GM23338 (cell line): Measurements from ENCODE around the gene TRA2A. TPM values are rescaled to one million over a fixed set of nuclear protein-coding genes. Genes with fewer than 3 reads are reported as not detected.

Source experiments
- ATAC-seq: fragments of 200-7000 bp; cut with Tn5 transposase; 3 replicates; pipeline ENCODE4 v1.9.1; 2020
- DNase-seq: peaks from one replicate; pipeline ENCODE4 v3.0.0-alpha.2; 2015; ENCODE audit warnings: low spot score
- H2AFZ ChIP-seq: fragments of 200-600 bp; sonication (generic); 2 replicates; pipeline ENCODE4 v1.8.0; 2016; ENCODE audit warnings: antibody characterized with exemption, mild to moderate bottlenecking, moderate library complexity
- H3F3A ChIP-seq: fragments of 200-600 bp; sonication (generic); replicated peaks from 2 replicates; pipeline ENCODE4 v1.8.0; 2017; ENCODE audit warnings: antibody characterized with exemption, mixed run types, low read depth
- H3K27ac ChIP-seq: fragments of 200-600 bp; sonication (generic); 2 replicates; pipeline ENCODE4 v1.6.1; 2016; ENCODE audit warnings: low read depth
- H3K27me3 ChIP-seq: fragments of 200-600 bp; sonication (generic); 2 replicates; pipeline ENCODE4 v1.8.0; 2016; ENCODE audit warnings: mild to moderate bottlenecking, mixed run types, moderate library complexity; ENCODE audit not compliant: insufficient read depth
- H3K36me3 ChIP-seq: fragments of 200-600 bp; sonication (generic); 2 replicates; pipeline ENCODE4 v1.8.0; 2016; ENCODE audit warnings: mild to moderate bottlenecking; ENCODE audit not compliant: insufficient read depth
- H3K4me1 ChIP-seq: fragments of 200-600 bp; sonication (generic); 2 replicates; pipeline ENCODE4 v1.8.0; 2016; ENCODE audit warnings: mild to moderate bottlenecking, moderate library complexity; ENCODE audit not compliant: insufficient read depth
- H3K4me2 ChIP-seq: fragments of 200-600 bp; sonication (generic); 2 replicates; pipeline ENCODE4 v1.7.1; 2017; ENCODE audit warnings: mixed run types
- H3K4me3 ChIP-seq: fragments of 200-600 bp; sonication (generic); 2 replicates; pipeline ENCODE4 v1.6.1; 2016; ENCODE audit warnings: mixed run types
- H3K79me2 ChIP-seq: fragments of 200-600 bp; sonication (generic); replicated peaks from 2 replicates; pipeline ENCODE4 v1.8.0; 2017; ENCODE audit warnings: mild to moderate bottlenecking; ENCODE audit not compliant: insufficient read depth
- H3K9me2 ChIP-seq: fragments of 200-600 bp; sonication (generic); 2 replicates; pipeline ENCODE4 v1.8.0; 2017; ENCODE audit not compliant: insufficient read depth
- H4K20me1 ChIP-seq: fragments of 200-600 bp; sonication (generic); replicated peaks from 2 replicates; pipeline ENCODE4 v1.8.0; 2017; ENCODE audit warnings: mild to moderate bottlenecking; ENCODE audit not compliant: insufficient read depth
- H3K27ac Mint-ChIP-seq: 2 replicates; pipeline ENCODE4 v1.8.0; 2020; ENCODE audit warnings: inconsistent platforms, mild to moderate bottlenecking, moderate library complexity, mixed read lengths
- H3K27me3 Mint-ChIP-seq: 3 replicates; pipeline ENCODE4 v1.8.0; 2022; ENCODE audit warnings: low read depth, mild to moderate bottlenecking, moderate library complexity, mixed read lengths, inconsistent platforms; ENCODE audit not compliant: insufficient read depth, poor library complexity
- H3K36me3 Mint-ChIP-seq: 3 replicates; pipeline ENCODE4 v1.8.0; 2021; ENCODE audit warnings: low read depth, mild to moderate bottlenecking, inconsistent platforms, moderate library complexity, mixed read lengths
- H3K4me1 Mint-ChIP-seq: 3 replicates; pipeline ENCODE4 v1.8.0; 2020; ENCODE audit warnings: mild to moderate bottlenecking, inconsistent platforms, mixed read lengths
- H3K4me3 Mint-ChIP-seq: 3 replicates; pipeline ENCODE4 v1.8.0; 2021; ENCODE audit warnings: moderate library complexity, mild to moderate bottlenecking, inconsistent platforms, mixed read lengths
- H3K9me3 Mint-ChIP-seq: 3 replicates; pipeline ENCODE4 v1.8.0; 2020; ENCODE audit warnings: moderate library complexity, mild to moderate bottlenecking, inconsistent platforms, mixed read lengths
- CREB1 ChIP-seq: fragments of 250-450 bp; sonication (Bioruptor Pico); IDR thresholded peaks from 2 replicates; pipeline ENCODE4 v1.5.0; 2020; ENCODE audit warnings: low read depth, mild to moderate bottlenecking, moderate library complexity
- EZH2 ChIP-seq: fragments of 200-600 bp; sonication (generic); IDR thresholded peaks from one replicate; pipeline ENCODE4 v1.8.0; 2017; ENCODE audit warnings: antibody characterized with exemption, mild to moderate bottlenecking, low read depth; ENCODE audit not compliant: unreplicated experiment
- ZNF114 ChIP-seq: fragments of 250-450 bp; sonication (Bioruptor Pico); IDR thresholded peaks from 2 replicates; pipeline ENCODE4 v1.5.0; 2020; ENCODE audit warnings: mild to moderate bottlenecking, moderate library complexity
- polyA plus RNA-seq: library from polyadenylated mRNA; unstranded; fragments of >200 nt; fragmentation: Nextera tagmentation; extraction: Ambion mirVana; gene quantifications from 2 replicates; pipeline ENCODE4 v1.2.1, GENCODE V29; 2016
- total RNA-seq: library from RNA; depleted of rRNA; stranded (reverse); fragments of >200 nt; shearing (Covaris generic); gene quantifications from 2 replicates; pipeline ENCODE4 v1.2.3, GENCODE V29; 2014
- TF ChIP-seq, protein P1 (sequence below), 2 experiments: fragments of 200-600 bp in 1 of 2; sonication (generic) in 1 of 2; conservative IDR thresholded peaks; 2 replicates each; pipeline versions ENCODE4 v1.5.1 to v1.6.1; 2016 to 2017; ENCODE audit warnings: antibody characterized with exemption in 2 of 2, low read depth in 2 of 2, mild to moderate bottlenecking in 2 of 2, moderate library complexity in 1 of 2

Gene TRA2A
- total and polyA plus RNA-seq, 2 experiments from 2014 or later, result 82.6 to 271 TPM

DNA sequence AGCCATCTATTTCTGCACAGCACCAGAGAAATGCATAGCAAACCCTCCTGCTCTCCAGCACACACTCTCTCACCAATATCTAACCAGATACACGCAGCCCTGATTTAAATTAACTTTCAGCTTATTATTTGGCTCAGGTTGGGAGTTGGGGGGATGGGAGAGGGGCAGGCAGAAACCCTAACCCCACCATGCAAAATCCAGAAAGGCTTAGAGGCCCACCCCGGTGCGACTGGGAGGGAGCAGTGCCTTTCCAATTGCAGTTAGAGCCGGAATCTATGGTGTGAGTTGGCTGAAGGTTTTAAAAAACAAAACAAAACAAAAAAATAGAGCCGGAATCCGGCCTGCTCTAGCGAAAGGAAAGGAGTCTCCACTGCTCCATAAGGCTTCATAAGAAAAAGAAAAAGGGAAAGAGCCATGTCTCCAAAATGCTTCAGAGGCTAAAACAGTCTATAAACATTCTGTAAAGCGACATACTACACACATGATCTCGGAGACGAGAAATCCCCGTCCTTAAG lies 64.4 kb downstream of the TRA2A start:
- H3K4me1 ChIP-seq, result peaks cover 25% of the 10 kb centered on the region
- peaks cover 76% of the 10 kb centered on the region for H3K79me2 ChIP-seq
- H3K9me2 ChIP-seq, result no peaks in the 10 kb centered on the region
- H3K27ac ChIP-seq, result peak overlapping the region; percentile 95
- Mint-ChIP-seq H3K4me1 (peaks cover 30% of the 10 kb centered on the region), H3K4me3 (peak overlapping the region; percentile 99), H3K27me3 (peaks cover 9% of the 10 kb centered on the region), H3K9me3 (peaks cover 7% of the 10 kb centered on the region; the same call in 2 of the 3 replicates), H3K36me3 (peaks cover 39% of the 10 kb centered on the region), H3K27ac (peak overlapping the region; percentile 93)
- no peak overlapping the region for H2AFZ ChIP-seq
- H4K20me1 ChIP-seq, result peaks cover 16% of the 10 kb centered on the region
- DNase-seq, result peak; percentile 50
- H3K4me3 ChIP-seq, result peak overlapping the region; percentile 64
- H3F3A ChIP-seq, result peaks cover 7% of the 10 kb centered on the region; the same call in 1 of the 2 replicates
- no peaks in the 10 kb centered on the region for H3K36me3 ChIP-seq
- H3K4me2 ChIP-seq, result peak overlapping the region; percentile 85
- no peak for ATAC-seq
- H3K27me3 ChIP-seq, result no peaks in the 10 kb centered on the region
- TF ChIP-seq ZNF114 (CRISPR knock-in tag) (no peak), EZH2 (no peak)
- TF ChIP-seq, protein P1, sequence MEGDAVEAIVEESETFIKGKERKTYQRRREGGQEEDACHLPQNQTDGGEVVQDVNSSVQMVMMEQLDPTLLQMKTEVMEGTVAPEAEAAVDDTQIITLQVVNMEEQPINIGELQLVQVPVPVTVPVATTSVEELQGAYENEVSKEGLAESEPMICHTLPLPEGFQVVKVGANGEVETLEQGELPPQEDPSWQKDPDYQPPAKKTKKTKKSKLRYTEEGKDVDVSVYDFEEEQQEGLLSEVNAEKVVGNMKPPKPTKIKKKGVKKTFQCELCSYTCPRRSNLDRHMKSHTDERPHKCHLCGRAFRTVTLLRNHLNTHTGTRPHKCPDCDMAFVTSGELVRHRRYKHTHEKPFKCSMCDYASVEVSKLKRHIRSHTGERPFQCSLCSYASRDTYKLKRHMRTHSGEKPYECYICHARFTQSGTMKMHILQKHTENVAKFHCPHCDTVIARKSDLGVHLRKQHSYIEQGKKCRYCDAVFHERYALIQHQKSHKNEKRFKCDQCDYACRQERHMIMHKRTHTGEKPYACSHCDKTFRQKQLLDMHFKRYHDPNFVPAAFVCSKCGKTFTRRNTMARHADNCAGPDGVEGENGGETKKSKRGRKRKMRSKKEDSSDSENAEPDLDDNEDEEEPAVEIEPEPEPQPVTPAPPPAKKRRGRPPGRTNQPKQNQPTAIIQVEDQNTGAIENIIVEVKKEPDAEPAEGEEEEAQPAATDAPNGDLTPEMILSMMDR (conservative IDR thresholded peaks at IDR 0.05; ENCODE audit: low read depth in 2 of 2), result no peak

DNA sequence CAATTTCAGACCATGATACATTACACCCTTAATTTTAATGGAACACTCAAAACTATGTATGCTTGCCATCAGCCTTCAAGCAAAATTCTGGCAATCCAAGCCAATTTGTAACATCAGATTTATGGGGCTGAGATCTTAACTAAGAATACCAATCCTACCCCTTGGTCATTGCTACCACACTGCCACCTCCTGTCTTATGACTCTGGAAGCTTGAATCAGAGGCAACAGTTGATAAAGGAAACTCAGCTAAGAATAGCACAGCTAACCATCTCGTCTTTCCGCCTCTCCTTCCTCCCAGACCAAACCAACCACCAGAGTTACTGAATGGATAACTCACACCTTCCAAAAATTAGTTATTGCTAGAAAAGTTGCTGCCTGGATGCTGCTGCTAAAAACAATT lies 68.9 kb downstream of the TRA2A start:
- H2AFZ ChIP-seq, result no peak overlapping the region
- H3K4me1 ChIP-seq, result peaks cover 37% of the 10 kb centered on the region
- no peak for TF ChIP-seq CREB1 (CRISPR knock-in tag)
- TF ChIP-seq, protein P1 (conservative IDR thresholded peaks at IDR 0.05; ENCODE audit: low read depth in 2 of 2), result peak in 1 of 2 experiments; percentile 56; a peak in 2 of 4 replicates
- peaks cover 2% of the 10 kb centered on the region for H3K27me3 Mint-ChIP-seq
- peaks cover 92% of the 10 kb centered on the region for H3K79me2 ChIP-seq
- no peaks in the 10 kb centered on the region for H3K27me3 ChIP-seq
- H3K9me2 ChIP-seq, result no peaks in the 10 kb centered on the region
- ATAC-seq, result no peak
- peak overlapping the region; percentile 70 for H3K4me3 Mint-ChIP-seq
- H3K36me3 ChIP-seq, result no peaks in the 10 kb centered on the region
- peaks cover 66% of the 10 kb centered on the region for H3K36me3 Mint-ChIP-seq
- no peaks in the 10 kb centered on the region for H3K9me3 Mint-ChIP-seq
- peak overlapping the region; percentile 41 for H3K4me3 ChIP-seq
- 0 out of 2 replicates have a peak overlapping the region, but pooled peaks have one; percentile 92 for H3K27ac ChIP-seq
- H3K4me1 Mint-ChIP-seq, result peaks cover 57% of the 10 kb centered on the region
- H4K20me1 ChIP-seq, result peaks cover 58% of the 10 kb centered on the region
- peaks cover 7% of the 10 kb centered on the region; the same call in 1 of the 2 replicates for H3F3A ChIP-seq
- H3K27ac Mint-ChIP-seq, result 0 out of 2 replicates have a peak overlapping the region, but pooled peaks have one; percentile 38
- H3K4me2 ChIP-seq, result peak overlapping the region; percentile 65
- peak; percentile 49 for DNase-seq
